K562 (cell line): ENCODE results near the gene PDZD8. TPM values are rescaled to one million over a fixed set of nuclear protein-coding genes. Genes with fewer than 3 reads are reported as not detected.
A peak's percentile ranks its signal among the peaks of the same experiment; 100 is the strongest.

ENCODE experiments used
- ADNP ChIP-seq: fragments of 200-800 bp; sonication (Bioruptor generic); IDR thresholded peaks from 2 replicates; pipeline ENCODE4 v1.6.1; 2016; ENCODE audit warnings: missing genetic modification characterization, missing compliant biosample characterization
- ARID4B ChIP-seq: sonication (generic); formaldehyde crosslinking; IDR thresholded peaks from 2 replicates; pipeline ENCODE4 v1.8.0; 2022; ENCODE audit warnings: mild to moderate bottlenecking, missing genetic modification reagents
- CREB5 ChIP-seq: fragments of 250-450 bp; sonication (Bioruptor Pico); IDR thresholded peaks from 2 replicates; pipeline ENCODE4 v1.5.0; 2020; ENCODE audit warnings: mild to moderate bottlenecking
- ETV5 ChIP-seq: sonication (generic); formaldehyde crosslinking; IDR thresholded peaks from 2 replicates; pipeline ENCODE4 v1.4.0; 2020; ENCODE audit warnings: low read depth, mild to moderate bottlenecking, missing genetic modification reagents
- FOXA3 ChIP-seq, 2 experiments: fragments of 450-650 bp in 1 of 2; sonication (generic) in 1 of 2; formaldehyde crosslinking; IDR thresholded peaks in 1 of 2; conservative IDR thresholded peaks in 1 of 2; 2 replicates each; pipeline versions ENCODE4 v1.4.0 to v1.8.0; 2020 to 2022; ENCODE audit warnings: mild to moderate bottlenecking in 2 of 2, missing genetic modification reagents in 1 of 2
- HNRNPL ChIP-seq: fragments of 200-400 bp; formaldehyde crosslinking; IDR thresholded peaks from 2 replicates; pipeline ENCODE4 v1.6.1; 2017; ENCODE audit warnings: low read depth, mild to moderate bottlenecking, low read length
- MGA ChIP-seq: fragments of 450-650 bp; IDR thresholded peaks from 2 replicates; pipeline ENCODE4 v1.6.1; 2016; ENCODE audit warnings: mild to moderate bottlenecking, moderate library complexity
- ZNF77 ChIP-seq: fragments of 250-450 bp; sonication (Bioruptor Pico); IDR thresholded peaks from 2 replicates; pipeline ENCODE4 v1.5.0; 2020
- polyA plus RNA-seq, 8 experiments: library from polyadenylated mRNA; depleted of rRNA in 4 of 8; stranded (reverse) in 5 of 8; unstranded in 3 of 8; fragments of >200 nt; fragmentation: Nextera tagmentation in 2 of 8; fragmentation: Illumina TruSeq in 1 of 8; extraction: Ambion mirVana in 2 of 8; extraction: Trizol in 1 of 8; gene quantifications; 2 replicates each; pipeline versions ENCODE4 v1.2.1 to v1.2.3, GENCODE V29; 2011 to 2014; ENCODE audit warnings: inconsistent platforms in 1 of 8, missing spikeins in 1 of 8
- total RNA-seq, 7 experiments: library from RNA; depleted of rRNA in 6 of 7; stranded (reverse); fragments of >200 nt in 6 of 7; fragmentation: Illumina TruSeq in 2 of 7; extraction: Trizol in 2 of 7; gene quantifications; 2 replicates each; pipeline versions ENCODE4 v1.2.1 to v1.2.3, GENCODE V29; 2011 to 2021; ENCODE audit warnings: low replicate concordance in 1 of 7

PDZD8 gene
- total and polyA plus RNA-seq, 9 of the 15 experiments (the other 6 are each of a cell fraction or from before 2014, with no cell fraction given): 5.5 to 53.4 (median 36.8) TPM

DNA sequence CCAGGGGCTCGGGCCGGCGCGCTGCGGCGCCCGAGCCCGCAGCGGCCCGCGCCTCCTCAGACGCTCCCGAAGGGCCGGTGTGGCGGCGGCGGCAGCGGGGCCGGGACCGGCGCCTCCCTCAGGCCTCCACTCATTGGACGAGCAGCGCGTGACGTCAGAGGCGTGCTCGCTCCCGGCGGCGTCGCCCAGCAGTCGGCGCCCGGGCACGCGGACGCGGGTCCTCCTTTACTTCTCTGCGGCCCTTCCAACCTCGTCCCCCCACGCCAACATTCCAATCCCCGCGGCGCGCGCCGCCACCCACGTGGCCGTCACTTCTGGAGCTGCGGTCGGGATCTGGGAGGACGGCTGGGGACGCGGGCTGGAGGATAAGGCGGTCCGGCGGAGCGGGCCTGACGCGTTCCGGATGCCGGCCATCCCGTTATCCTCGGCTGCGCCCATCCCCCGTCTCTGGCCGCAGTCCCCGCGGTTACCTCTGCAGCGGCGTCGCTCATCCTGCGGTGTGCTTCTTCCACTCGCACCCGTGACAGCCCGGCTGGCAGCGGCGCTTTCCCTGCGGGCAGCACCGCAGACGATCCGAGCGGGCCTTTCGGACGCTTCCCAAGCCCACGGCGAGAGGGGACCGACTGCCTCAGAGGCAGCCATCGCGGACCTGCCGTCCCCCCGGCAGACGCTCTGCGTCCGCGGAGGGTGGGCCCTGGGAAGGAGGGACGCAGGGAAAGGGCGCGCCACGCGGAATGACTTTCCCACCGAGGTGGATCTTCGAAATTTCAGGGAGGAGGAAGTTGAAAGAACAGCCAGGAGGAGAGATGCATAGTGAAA, at the start of gene PDZD8 (continued):
- TF ChIP-seq MGA (peak; percentile 83), ETV5 (CRISPR knock-in tag) (no peak), ARID4B (CRISPR knock-in tag) (peak; percentile 63), ADNP (tag) (no peak), ZNF77 (CRISPR knock-in tag) (no peak), HNRNPL (no peak), FOXA3 (CRISPR knock-in tag; conservative IDR thresholded peaks at IDR 0.05 in 1 of 2, IDR thresholded peaks at IDR 0.05 in 1 of 2) (no peak), CREB5 (no peak)
